A204.1 (cell line): ENCODE measurements around the gene MCF2L.
"Not testable (repeated sequence)": the region's sequence is repeated elsewhere in the genome, so short reads cannot be mapped to it uniquely, and the experiment has no call there.

ENCODE experiments used
- FAIRE-seq: peaks from 2 replicates; lab custom pipeline; 2012; peaks lifted over from hg19 to GRCh38; lab: Jason Lieb, UNC

MCF2L gene

GRCh38 chr13:113096052-113096744, 127.2 kb downstream of the MCF2L start:
- FAIRE-seq = no peak

GRCh38 chr13:113096745-113097305, 127.8 kb downstream of the MCF2L start:
- no peak for FAIRE-seq

DNA sequence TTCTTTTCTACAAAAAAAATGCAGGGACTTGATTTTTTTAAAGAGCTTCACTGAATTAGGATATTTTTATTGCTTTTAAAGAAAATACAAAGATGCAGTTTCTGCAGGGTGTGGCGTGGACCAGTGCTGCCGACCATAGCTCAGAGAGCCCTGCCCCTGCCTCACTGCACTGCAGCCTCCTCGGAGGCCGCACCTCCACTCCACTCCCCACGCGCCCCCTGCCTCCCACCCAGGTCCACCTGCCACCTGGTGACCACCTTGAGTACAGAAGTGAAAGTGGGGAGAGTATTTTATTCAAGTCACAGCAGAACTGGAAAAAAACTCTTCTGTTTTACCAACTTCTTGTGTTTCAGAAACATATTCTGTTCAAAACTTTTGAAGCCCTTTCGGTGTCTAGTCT, 128.6 kb downstream of the MCF2L start:
- no peak for FAIRE-seq

DNA sequence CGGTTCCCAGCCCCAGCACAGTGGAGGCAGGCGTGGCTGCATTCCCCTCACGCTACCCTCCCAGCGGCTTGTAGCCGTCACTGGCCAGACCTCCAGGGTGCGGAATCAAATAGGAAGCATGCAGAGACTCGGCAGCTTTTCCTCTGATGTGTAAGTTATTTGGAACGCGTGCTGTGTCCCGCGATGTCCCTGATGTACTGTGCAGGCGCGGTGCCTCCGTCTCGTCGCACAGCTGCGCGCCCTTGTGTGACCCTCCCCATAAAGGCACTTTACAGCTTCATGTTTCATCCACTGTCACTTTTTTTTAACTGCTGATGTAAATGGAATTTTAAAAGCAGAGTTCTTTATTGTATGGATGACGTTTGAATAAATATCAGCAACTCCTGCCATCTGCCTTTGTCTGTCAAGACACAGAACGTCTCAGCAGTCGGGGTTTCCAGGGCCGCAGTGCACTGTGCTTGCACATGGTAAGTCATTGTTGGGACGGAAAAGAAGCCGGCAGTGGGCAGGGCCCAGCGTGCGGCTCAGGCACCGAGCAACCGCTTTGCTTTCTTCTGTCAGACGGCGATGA, 129.2 kb downstream of the MCF2L start:
- FAIRE-seq = no peak

- FAIRE-seq = no peak
Observed at GRCh38 chr13:113099142-113099541, 130.1 kb downstream of the MCF2L start.

DNA sequence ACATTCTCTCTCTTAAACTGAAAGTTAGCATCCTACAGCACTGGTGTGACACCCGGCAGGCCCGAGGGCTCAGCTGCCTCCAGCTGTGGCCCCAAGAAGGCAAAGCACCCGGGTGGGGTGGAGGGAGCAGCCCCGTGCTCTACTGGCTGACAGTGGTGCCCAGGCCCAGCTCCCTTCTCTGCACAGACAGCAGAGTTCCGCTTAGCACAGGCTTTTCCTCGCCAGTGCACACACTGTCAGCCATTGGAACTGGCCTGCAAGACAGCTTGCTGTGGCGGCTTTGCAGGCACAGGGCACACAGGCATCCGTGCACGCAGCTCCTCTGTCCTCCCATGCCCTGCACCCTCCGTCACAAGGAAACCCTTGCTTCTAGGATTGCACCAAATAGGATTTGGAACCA, 133.3 kb downstream of the MCF2L start:
- not testable (repeated sequence) for FAIRE-seq

- no peak for FAIRE-seq
Observed at GRCh38 chr13:113102727-113103126, 133.7 kb downstream of the MCF2L start.

DNA sequence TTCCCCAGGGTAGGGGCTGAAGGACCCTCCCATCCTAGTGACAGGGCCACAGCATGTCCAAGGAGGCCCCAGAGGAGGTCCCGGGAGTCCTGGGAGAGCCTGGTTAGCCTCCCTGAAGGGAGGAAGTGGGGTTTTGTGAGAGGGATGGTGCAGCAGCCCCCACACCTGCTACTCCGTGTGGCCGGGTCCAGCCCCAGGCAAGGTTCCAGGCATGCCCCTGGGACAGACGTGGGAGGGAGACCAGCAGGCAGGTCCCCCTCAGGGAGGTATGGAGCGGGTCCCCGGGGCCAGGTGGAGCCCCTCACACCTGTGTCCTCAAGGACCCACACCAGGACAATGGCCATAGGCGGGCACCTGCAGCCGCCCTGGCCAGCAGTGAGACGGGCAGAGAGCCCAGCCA, 134.6 kb downstream of the MCF2L start:
- FAIRE-seq = no peak

GRCh38 chr13:113105032-113105920, 136.3 kb downstream of the MCF2L start, which contains the start of gene F7:
F7 (plus strand) TSS chr13:113105791; CDS start chr13:113105842, 51 bp downstream.
- no peak for FAIRE-seq

DNA sequence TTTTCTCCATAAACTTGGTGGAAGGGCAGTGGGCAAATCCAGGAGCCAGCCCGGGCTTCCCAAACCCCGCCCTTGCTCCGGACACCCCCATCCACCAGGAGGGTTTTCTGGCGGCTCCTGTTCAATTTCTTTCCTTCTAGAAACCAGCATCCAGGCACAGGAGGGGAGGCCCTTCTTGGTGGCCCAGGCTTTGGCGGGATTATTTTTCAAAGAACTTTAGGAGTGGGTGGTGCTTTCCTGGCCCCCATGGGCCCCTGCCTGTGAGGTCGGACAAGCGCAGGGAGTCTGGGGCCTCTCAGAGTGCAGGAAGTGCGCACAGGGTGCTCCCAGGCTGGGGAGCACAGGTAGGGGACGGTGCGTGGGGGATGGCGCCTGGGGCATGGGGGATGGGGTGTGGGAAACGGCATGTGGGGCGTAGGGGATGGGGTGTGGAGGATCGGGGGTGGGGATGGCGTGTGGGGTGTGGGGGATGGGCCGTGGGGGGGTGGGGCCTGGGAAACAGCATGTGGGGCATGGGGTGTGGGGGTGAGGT, 137.0 kb downstream of the MCF2L start:
- FAIRE-seq = no peak

DNA sequence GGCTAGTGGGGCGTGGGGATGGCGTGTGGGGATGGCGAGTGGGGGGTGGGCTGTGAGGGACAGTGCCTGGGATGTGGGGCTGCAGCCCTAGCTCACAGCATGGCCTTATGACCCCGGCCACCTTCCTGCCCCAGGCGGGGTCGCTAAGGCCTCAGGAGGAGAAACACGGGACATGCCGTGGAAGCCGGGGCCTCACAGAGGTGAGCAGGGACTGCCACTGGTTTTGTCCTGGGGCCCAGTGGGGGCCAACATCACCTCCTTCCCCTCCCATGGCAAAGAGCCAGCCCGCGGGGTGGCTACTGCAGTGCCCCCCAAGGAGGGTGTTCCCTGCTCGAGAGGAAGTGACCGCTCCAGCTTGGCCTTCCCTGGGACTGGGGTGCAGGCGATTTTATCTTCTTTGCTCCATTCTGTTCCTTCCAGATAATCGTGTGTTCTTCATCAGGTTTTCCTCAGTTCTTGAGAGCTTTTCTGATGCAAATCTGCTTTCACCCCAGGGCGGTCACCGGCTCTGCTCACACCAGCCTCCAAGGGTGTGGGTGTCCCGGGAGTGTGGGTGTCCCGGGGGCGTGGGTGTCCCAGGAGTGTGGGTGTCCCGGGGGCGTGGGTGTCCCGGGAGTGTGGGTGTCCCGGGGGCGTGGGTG, 137.8 kb downstream of the MCF2L start:
- FAIRE-seq = no peak

DNA sequence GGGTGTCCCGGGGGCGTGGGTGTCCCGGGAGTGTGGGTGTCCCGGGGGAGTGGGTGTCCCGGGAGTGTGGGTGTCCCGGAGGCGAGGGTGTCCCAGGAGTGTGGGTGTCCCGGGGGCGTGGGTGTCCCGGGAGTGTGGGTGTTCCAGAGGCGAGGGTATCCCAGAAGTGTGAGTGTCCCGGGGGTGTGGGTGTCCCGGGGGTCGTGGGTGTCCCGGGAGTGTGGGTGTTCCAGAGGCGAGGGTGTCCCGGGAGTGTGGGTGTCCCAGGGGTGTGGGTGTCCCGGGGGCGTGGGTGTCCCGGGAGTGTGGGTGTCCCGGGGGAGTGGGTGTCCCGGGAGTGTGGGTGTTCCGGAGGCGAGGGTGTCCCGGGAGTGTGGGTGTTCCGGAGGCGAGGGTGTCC, 139.5 kb downstream of the MCF2L start:
- not testable (repeated sequence) for FAIRE-seq

DNA sequence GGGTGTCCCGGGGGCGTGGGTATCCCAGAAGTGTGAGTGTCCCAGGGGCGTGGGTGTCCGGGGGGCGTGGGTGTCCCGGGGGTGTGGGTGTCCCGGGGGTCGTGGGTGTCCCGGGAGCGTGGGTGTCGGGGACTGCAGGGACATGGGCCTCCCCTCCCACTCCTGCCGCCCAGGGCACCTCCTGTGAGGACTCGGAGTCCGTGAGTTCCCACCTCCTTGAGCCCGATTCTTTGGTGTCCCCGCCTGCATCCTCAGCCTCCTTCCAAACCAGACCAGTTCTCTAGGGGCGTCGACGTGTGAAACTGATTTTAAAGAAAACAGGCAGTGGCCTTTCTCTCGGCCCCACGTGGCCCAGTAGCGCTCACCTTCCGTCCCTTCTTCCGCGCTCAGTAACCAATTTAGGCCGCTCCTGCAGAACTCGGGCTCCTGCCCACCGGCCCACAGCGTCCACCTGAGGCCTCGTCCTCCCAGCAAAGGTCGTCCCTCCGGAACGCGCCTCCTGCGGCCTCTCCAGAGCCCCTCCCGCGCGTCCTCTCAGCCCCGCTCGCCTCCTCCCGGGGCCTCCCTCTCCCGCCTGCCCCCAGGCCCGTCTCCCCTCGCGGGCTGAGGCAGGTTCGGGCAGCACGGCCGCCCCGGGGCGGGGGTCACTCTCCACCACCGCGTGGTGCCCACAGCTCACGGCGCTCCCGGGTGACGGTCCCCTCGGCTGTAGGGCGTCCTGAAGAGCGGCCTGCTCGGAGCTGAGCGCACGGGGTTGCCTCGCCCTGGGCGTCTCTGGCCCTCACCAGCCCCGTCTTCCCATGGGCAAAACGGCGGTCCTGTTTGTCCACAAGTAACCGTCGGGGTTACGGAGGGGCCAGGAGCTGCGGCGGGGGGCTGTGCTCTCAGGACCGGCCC, 140.4 kb downstream of the MCF2L start:
- FAIRE-seq = no peak

DNA sequence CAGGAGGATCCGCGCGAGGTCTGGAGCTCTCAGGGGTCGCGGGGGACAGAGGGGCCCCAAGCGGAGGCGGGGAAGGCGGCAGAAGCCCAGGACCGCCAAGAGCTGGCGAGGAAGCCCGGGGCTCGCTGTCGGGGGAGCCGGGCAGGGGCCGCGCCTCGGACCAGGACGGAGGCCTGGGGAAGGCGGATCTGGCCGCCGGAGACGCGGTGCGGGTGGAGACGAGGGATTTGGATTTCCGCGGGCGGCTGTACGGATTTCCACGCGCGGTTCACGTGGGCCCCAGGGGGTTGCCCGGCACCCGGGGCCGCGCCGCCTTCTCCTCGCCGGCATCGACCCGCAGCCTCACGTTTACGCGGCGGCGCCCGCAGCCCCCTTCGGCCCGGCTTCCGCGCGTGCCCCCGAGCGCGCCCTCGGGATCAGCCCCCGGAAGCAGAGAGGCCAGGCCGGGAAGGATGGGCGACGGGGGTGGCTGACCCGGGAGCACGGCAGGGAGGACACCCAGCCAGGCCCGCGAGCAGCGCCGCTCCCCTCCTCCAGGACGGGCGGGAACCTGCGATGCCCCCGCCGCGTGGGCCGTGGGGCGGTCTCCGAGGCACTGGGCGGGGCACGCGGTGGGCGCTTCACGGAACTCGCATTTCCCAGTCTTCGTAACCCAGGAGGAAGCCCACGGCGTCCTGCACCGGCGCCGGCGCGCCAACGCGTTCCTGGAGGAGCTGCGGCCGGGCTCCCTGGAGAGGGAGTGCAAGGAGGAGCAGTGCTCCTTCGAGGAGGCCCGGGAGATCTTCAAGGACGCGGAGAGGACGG, 141.2 kb downstream of the MCF2L start:
- no peak for FAIRE-seq

- no peak for FAIRE-seq
Observed at GRCh38 chr13:113110852-113111315, 141.9 kb downstream of the MCF2L start.

GRCh38 chr13:113111821-113112220, 142.8 kb downstream of the MCF2L start:
- FAIRE-seq = not testable (repeated sequence)

DNA sequence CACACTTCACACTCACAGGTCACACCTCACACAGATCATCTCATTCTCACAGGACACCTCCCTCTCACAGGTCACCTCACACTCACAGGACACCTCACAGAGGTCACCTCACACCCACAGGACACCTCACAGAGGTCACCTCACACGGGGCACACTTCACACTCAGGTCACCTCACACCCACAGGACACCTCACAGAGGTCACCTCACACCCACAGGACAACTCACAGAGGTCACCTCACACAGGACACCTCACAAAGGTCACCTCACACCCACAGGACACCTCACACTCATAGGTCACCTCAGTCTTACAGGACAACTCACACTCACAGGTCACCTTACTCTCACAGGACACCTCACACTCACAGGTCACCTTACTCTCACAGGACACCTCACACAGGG, 143.5 kb downstream of the MCF2L start:
- FAIRE-seq = not testable (repeated sequence)

DNA sequence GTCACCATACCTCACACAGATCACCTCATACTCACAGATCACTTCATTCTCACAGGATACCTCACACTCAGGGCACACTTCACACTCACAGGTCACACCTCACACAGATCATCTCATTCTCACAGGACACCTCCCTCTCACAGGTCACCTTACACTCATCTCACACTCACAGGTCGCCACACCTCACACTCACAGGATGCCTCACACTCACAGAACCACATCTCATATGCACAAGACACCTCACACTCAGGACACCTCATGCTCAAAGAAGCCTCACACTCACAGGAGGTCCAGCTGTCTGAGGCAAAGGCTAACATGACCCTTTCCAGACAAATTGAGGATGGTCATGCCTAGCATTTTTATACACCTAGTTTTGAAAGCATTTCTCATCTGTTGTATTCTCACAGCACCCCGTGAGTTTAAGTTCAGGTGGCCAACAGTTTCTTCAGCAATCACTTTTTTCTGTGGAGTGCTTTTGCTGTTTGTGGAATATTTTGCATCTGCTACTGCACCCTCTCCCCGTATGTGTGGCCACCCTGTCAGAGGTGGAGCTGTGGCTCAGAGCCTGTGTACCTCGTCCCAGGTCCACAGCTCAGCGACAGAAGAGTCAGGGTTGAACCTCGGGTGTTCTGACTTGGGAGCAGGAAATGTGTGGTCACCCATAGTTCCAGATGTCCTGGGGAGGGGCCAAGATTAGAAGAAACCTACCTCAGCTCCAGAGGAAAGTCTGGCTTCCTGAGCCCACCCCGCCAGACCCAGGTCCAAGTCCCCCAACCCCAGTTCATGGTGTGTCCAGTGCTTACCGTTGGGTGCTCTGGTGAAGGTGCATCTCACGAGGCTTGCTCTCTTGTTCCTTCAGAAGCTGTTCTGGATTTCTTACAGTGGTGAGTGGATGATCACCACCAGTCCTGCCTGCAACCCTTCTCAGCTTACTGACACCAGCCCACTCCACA, 144.2 kb downstream of the MCF2L start:
- no peak for FAIRE-seq

DNA sequence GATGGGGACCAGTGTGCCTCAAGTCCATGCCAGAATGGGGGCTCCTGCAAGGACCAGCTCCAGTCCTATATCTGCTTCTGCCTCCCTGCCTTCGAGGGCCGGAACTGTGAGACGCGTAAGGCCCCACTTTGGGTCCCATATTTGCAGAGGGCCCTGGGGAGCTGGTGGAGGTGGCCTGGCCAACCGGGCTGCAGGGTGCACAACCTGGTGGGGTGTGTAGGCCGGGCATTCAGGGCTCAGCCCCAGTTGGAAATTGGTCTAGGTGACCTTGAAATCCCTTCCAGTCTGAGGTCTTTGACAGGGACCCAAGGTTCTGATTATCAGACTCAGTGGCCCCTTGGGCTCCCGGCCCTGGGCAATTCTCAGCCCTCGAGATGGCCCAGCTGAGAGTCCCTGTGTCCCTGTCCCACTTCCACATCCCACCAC, 144.8 kb downstream of the MCF2L start:
- FAIRE-seq = no peak
